Activated naive CD8-positive, alpha-beta T cell treated with anti-CD3 and anti-CD28 coated beads, Interleukin-2, amount 10 ng/mL, durations not matched to agents 7 days and 5 days (primary cell): ENCODE data around the gene SPG7. TPM values are rescaled to one million over a fixed set of nuclear protein-coding genes. Genes with fewer than 3 reads are reported as not detected.

ENCODE experiments used
- ATAC-seq: fragments of 150-1000 bp; cut with Tn5 transposase; one replicate; pipeline ENCODE4 v1.10.0; 2021; ENCODE audit warnings: low read depth, moderate library complexity
- POLR2A ChIA-PET: fragments of 350-600 bp; sonication (Branson Sonifier 250); formaldehyde crosslinking; loops from one replicate; lab custom pipeline; 2021; ENCODE audit warnings: antibody characterized with exemption; lab: Charles Lee
- DNase-seq: peaks from one replicate; pipeline ENCODE4 v3.0.0; 2021
- H3K27ac Mint-ChIP-seq: one replicate; pipeline ENCODE4 v1.8.0; 2022; ENCODE audit warnings: mild to moderate bottlenecking, mixed read lengths
- H3K27me3 Mint-ChIP-seq: one replicate; pipeline ENCODE4 v1.8.0; 2022; ENCODE audit warnings: mild to moderate bottlenecking, moderate library complexity, mixed read lengths
- H3K36me3 Mint-ChIP-seq: one replicate; pipeline ENCODE4 v1.8.0; 2021; ENCODE audit warnings: mild to moderate bottlenecking, mixed read lengths
- H3K4me1 Mint-ChIP-seq: one replicate; pipeline ENCODE4 v1.8.0; 2021; ENCODE audit warnings: mixed read lengths
- H3K4me3 Mint-ChIP-seq: one replicate; pipeline ENCODE4 v1.8.0; 2022; ENCODE audit warnings: mild to moderate bottlenecking, moderate library complexity, mixed read lengths
- H3K9me3 Mint-ChIP-seq: one replicate; pipeline ENCODE4 v1.8.0; 2021; ENCODE audit warnings: mixed read lengths
- total RNA-seq, 2 experiments: library from RNA; stranded (reverse); gene quantifications; one replicate each; pipeline ENCODE4 v1.2.3, GENCODE V29; 2021

The SPG7 gene
- total RNA-seq, 2 experiments from 2014 or later = 112 to 113 TPM

GRCh38 chr16:89506791-89507191 is 1.4 kb upstream of the SPG7 start:
- Mint-ChIP-seq H3K27me3 (no peaks in the 10 kb centered on the region), H3K36me3 (peaks cover 3% of the 10 kb centered on the region), H3K9me3 (no peaks in the 10 kb centered on the region), H3K4me1 (peaks cover 29% of the 10 kb centered on the region), H3K27ac (peak overlapping the region; percentile 95), H3K4me3 (peak overlapping the region; percentile 87)
- peak; percentile 55 for DNase-seq
- ATAC-seq = no peak
- POLR2A ChIA-PET = interaction anchor here (0.5 to 6.2 kb wide), 10 partner anchors 11 to 704 kb away, joined by 3 to 88 read pairs (median 5); partner anchors contain the start of gene ANKRD11

- POLR2A ChIA-PET = interaction anchor here (0.5 to 6.2 kb wide), 21 partner anchors 12 to 705 kb away, joined by 3 to 88 read pairs (median 4); partner anchors contain the start of genes ANKRD11 and TCF25
- Mint-ChIP-seq H3K9me3 (no peaks in the 10 kb centered on the region), H3K27me3 (no peaks in the 10 kb centered on the region), H3K4me3 (peak overlapping the region; percentile 87), H3K27ac (peak overlapping the region; percentile 95), H3K4me1 (peaks cover 29% of the 10 kb centered on the region), H3K36me3 (peaks cover 3% of the 10 kb centered on the region)
- ATAC-seq (no peak), DNase-seq (no peak)
These were observed 879 bp upstream of the SPG7 start for GRCh38 chr16:89507214-89507833.

GRCh38 chr16:89510526-89510925 is 2.3 kb downstream of the SPG7 start:
- no peaks in the 10 kb centered on the region for H3K27me3 Mint-ChIP-seq
- no peaks in the 10 kb centered on the region for H3K9me3 Mint-ChIP-seq
- H3K27ac Mint-ChIP-seq = no peak overlapping the region
- peaks cover 21% of the 10 kb centered on the region for H3K4me1 Mint-ChIP-seq
- POLR2A ChIA-PET = no interaction called here
- ATAC-seq = no peak
- peaks cover 14% of the 10 kb centered on the region for H3K36me3 Mint-ChIP-seq
- no peak for DNase-seq
- H3K4me3 Mint-ChIP-seq = peak overlapping the region; percentile 29

GRCh38 chr16:89511374-89511773 is 3.2 kb downstream of the SPG7 start:
- POLR2A ChIA-PET = no interaction called here
- Mint-ChIP-seq H3K27me3 (no peaks in the 10 kb centered on the region), H3K4me1 (peaks cover 13% of the 10 kb centered on the region), H3K9me3 (no peaks in the 10 kb centered on the region), H3K27ac (no peak overlapping the region), H3K4me3 (no peak overlapping the region), H3K36me3 (peaks cover 14% of the 10 kb centered on the region)
- no peak for ATAC-seq
- no peak for DNase-seq

GRCh38 chr16:89512453-89512852 is 4.2 kb downstream of the SPG7 start:
- Mint-ChIP-seq H3K27me3 (no peaks in the 10 kb centered on the region), H3K9me3 (no peaks in the 10 kb centered on the region), H3K36me3 (peaks cover 18% of the 10 kb centered on the region), H3K27ac (no peak overlapping the region), H3K4me1 (peaks cover 7% of the 10 kb centered on the region), H3K4me3 (no peak overlapping the region)
- DNase-seq = no peak
- POLR2A ChIA-PET = no interaction called here
- ATAC-seq = no peak

- POLR2A ChIA-PET = no interaction called here
- H3K9me3 Mint-ChIP-seq = no peaks in the 10 kb centered on the region
- DNase-seq (no peak), ATAC-seq (no peak)
- peaks cover 5% of the 10 kb centered on the region for H3K4me1 Mint-ChIP-seq
- peaks cover 24% of the 10 kb centered on the region for H3K36me3 Mint-ChIP-seq
- no peak overlapping the region for H3K27ac Mint-ChIP-seq
- no peak overlapping the region for H3K4me3 Mint-ChIP-seq
- no peaks in the 10 kb centered on the region for H3K27me3 Mint-ChIP-seq
These were observed 8.9 kb downstream of the SPG7 start for GRCh38 chr16:89517128-89517527.

- DNase-seq = no peak
- Mint-ChIP-seq H3K9me3 (no peaks in the 10 kb centered on the region), H3K4me3 (no peak overlapping the region), H3K4me1 (peaks cover 2% of the 10 kb centered on the region), H3K27ac (no peak overlapping the region), H3K36me3 (peaks cover 16% of the 10 kb centered on the region), H3K27me3 (no peaks in the 10 kb centered on the region)
- POLR2A ChIA-PET = no interaction called here
- no peak for ATAC-seq
These were observed 11.7 kb downstream of the SPG7 start for GRCh38 chr16:89519881-89520280.

GRCh38 chr16:89522287-89522686 is 14.1 kb downstream of the SPG7 start:
- POLR2A ChIA-PET = no interaction called here
- H3K27ac Mint-ChIP-seq = no peak overlapping the region
- no peaks in the 10 kb centered on the region for H3K27me3 Mint-ChIP-seq
- H3K4me1 Mint-ChIP-seq = peaks cover 2% of the 10 kb centered on the region
- H3K36me3 Mint-ChIP-seq = peaks cover 16% of the 10 kb centered on the region
- no peak overlapping the region for H3K4me3 Mint-ChIP-seq
- DNase-seq (no peak), ATAC-seq (no peak)
- no peaks in the 10 kb centered on the region for H3K9me3 Mint-ChIP-seq

GRCh38 chr16:89523680-89524344 is 15.6 kb downstream of the SPG7 start:
- no peak for ATAC-seq
- Mint-ChIP-seq H3K27ac (no peak overlapping the region), H3K27me3 (no peaks in the 10 kb centered on the region), H3K36me3 (peaks cover 10% of the 10 kb centered on the region), H3K4me1 (no peaks in the 10 kb centered on the region), H3K9me3 (no peaks in the 10 kb centered on the region), H3K4me3 (no peak overlapping the region)
- POLR2A ChIA-PET = no interaction called here
- DNase-seq = no peak

- Mint-ChIP-seq H3K9me3 (no peaks in the 10 kb centered on the region), H3K4me1 (no peaks in the 10 kb centered on the region), H3K27ac (no peak overlapping the region), H3K27me3 (no peaks in the 10 kb centered on the region), H3K36me3 (peaks cover 16% of the 10 kb centered on the region), H3K4me3 (no peak overlapping the region)
- no peak for DNase-seq
- POLR2A ChIA-PET = interaction anchor here (1.3 kb wide), 1 partner anchor 17 kb away, joined by 7 read pairs; the partner anchor contains the start of gene SPG7
- ATAC-seq = no peak
These were observed 17.1 kb downstream of the SPG7 start for GRCh38 chr16:89525146-89525913.

- Mint-ChIP-seq H3K36me3 (peaks cover 20% of the 10 kb centered on the region), H3K27me3 (no peaks in the 10 kb centered on the region), H3K9me3 (no peaks in the 10 kb centered on the region), H3K4me1 (peaks cover 3% of the 10 kb centered on the region), H3K4me3 (no peak overlapping the region), H3K27ac (no peak overlapping the region)
- no peak for ATAC-seq
- POLR2A ChIA-PET = no interaction called here
- no peak for DNase-seq
These were observed 20.9 kb downstream of the SPG7 start for GRCh38 chr16:89529097-89529496.

GRCh38 chr16:89530401-89531381 is 22.5 kb downstream of the SPG7 start:
- no peak overlapping the region for H3K27ac Mint-ChIP-seq
- POLR2A ChIA-PET = no interaction called here
- H3K4me1 Mint-ChIP-seq = peaks cover 16% of the 10 kb centered on the region
- ATAC-seq (no peak), DNase-seq (no peak)
- H3K36me3 Mint-ChIP-seq = peaks cover 24% of the 10 kb centered on the region
- no peaks in the 10 kb centered on the region for H3K27me3 Mint-ChIP-seq
- no peak overlapping the region for H3K4me3 Mint-ChIP-seq
- no peaks in the 10 kb centered on the region for H3K9me3 Mint-ChIP-seq
